Transverse colon (tissue), 4 donors: ENCODE results near the gene PPID. TPM values are rescaled to one million over a fixed set of nuclear protein-coding genes. Genes with fewer than 3 reads are reported as not detected.

Experiments
- DNase-seq: peaks from one replicate; pipeline ENCODE4 v3.0.0-alpha.2; 2019
- H3K27ac ChIP-seq, 4 donors: fragments of 200-600 bp; sonication (generic); 2 replicates each; pipeline ENCODE4 v1.5.1; 2016 to 2018; ENCODE audit warnings: inconsistent platforms in 4 of 4
- H3K27me3 ChIP-seq: fragments of 200-600 bp; sonication (generic); 2 replicates; pipeline ENCODE4 v1.5.1; 2017; ENCODE audit warnings: inconsistent platforms
- H3K36me3 ChIP-seq, 4 donors: fragments of 200-600 bp; sonication (generic); 2 replicates each; pipeline ENCODE4 v1.5.1; 2017 to 2019; ENCODE audit warnings: inconsistent platforms in 4 of 4
- H3K4me1 ChIP-seq, 4 donors: fragments of 200-600 bp; sonication (generic); 2 replicates each; pipeline ENCODE4 v1.5.1; 2017 to 2020; ENCODE audit warnings: inconsistent platforms in 4 of 4
- H3K4me3 ChIP-seq, 4 donors: fragments of 200-600 bp; sonication (generic); 1 replicate in 1 of 4; 2 replicates in 3 of 4; pipeline versions ENCODE4 v1.5.1 to v1.6.1; 2017 to 2019; ENCODE audit warnings: inconsistent platforms in 4 of 4
- H3K9me3 ChIP-seq, 2 donors: fragments of 200-600 bp; sonication (generic); 2 replicates each; pipeline ENCODE4 v1.5.1; 2017 to 2019; ENCODE audit warnings: inconsistent platforms in 2 of 2
- EP300 ChIP-seq: sonication (generic); formaldehyde crosslinking; IDR thresholded peaks from one replicate; pipeline ENCODE4 v1.6.1; 2017; ENCODE audit warnings: antibody characterized with exemption, low read depth
- POLR2A ChIP-seq: fragments of 450-650 bp; IDR thresholded peaks from one replicate; pipeline ENCODE4 v1.6.1; 2016; ENCODE audit warnings: antibody characterized with exemption, mild to moderate bottlenecking, moderate library complexity
- POLR2AphosphoS5 ChIP-seq, 3 donors: sonication (generic); formaldehyde crosslinking; IDR thresholded peaks; one replicate each; pipeline ENCODE4 v1.6.1; 2016; ENCODE audit warnings: antibody characterized with exemption in 3 of 3
- WGBS, 2 donors: methylation state at CpG; one replicate each; pipeline ENCODE4 v1.1.5; 2018; ENCODE audit warnings: low coverage in 1 of 2; 5-methylcytosine and 5-hydroxymethylcytosine counted together
- in situ Hi-C, 4 donors: fragments of 200-750 bp; cut with MboI; loops; one replicate each; pipeline versions ENCODE4 v1.15.0 to v1.15.1; 2017; ENCODE audit warnings: low sequenced_read_pairs in 3 of 4, low pct_ligation_motif_present in 1 of 4, low pct_unique_long_range_greater_than_20kb in 1 of 4
- intact Hi-C: fragments of 100-400 bp; cut with DNase I; formaldehyde crosslinking; loops from one replicate; pipeline ENCODE4 v1.15.1; 2023; ENCODE audit warnings: low total_unique reads
- total RNA-seq, 4 donors: library from RNA; depleted of rRNA; stranded (reverse); fragments of >200 nt; gene quantifications; one replicate each; pipeline ENCODE4 v1.1.0, GENCODE V29; 2016
- TF ChIP-seq, protein P1 (sequence below), 5 experiments: fragments of 200-600 bp in 3 of 5; fragments of 450-650 bp in 2 of 5; sonication (generic) in 3 of 5; IDR thresholded peaks; 1 replicate in 2 of 5; 2 replicates in 3 of 5; pipeline ENCODE4 v1.5.1; 2016 to 2017; ENCODE audit warnings: antibody characterized with exemption in 5 of 5, inconsistent platforms in 3 of 5, mild to moderate bottlenecking in 2 of 5, moderate library complexity in 1 of 5

The PPID gene
- total RNA-seq, 4 donors from 2014 or later: 7.9 to 21.8 (median 12.8) TPM

DNA sequence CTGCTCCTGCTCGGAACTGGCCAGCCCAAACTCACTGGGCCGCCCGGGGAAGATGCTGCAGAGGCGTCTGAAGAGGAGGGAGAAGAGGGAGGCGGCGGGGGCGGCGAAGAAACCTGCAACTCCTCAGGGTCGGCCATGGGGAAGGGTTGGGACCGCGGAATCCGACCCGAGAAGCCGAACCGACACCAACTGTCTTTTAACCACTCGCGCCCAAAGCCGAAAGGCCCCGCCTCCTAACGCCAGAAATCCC lies 51.6 kb downstream of the PPID start, which contains the start of gene C4orf46:
C4orf46 (minus strand) TSS at position 223 of the 250 bp plus-strand sequence; CDS start at position 137, 86 bp downstream.
- Histone ChIP-seq H3K27me3 (no peaks in the 10 kb centered on the region), H3K9me3 (no peaks in the 10 kb centered on the region), H3K36me3 (no peaks in the 10 kb centered on the region), H3K4me3 (peak within 1 kb of the TSS; percentile 69 to 82 (median 82)), H3K4me1 (peaks cover 3 to 24% (median 17%) of the 10 kb centered on the region in 4 donors), H3K27ac (peak within 1 kb of the TSS; percentile 97)
- intact Hi-C loops: no loop called here
- in situ Hi-C loops: no loop called here
- no peak for DNase-seq
- TF ChIP-seq POLR2AphosphoS5 (IDR thresholded peaks at IDR 0.05) (no peak), EP300 (no peak), POLR2A (no peak)
- TF ChIP-seq, protein P1, sequence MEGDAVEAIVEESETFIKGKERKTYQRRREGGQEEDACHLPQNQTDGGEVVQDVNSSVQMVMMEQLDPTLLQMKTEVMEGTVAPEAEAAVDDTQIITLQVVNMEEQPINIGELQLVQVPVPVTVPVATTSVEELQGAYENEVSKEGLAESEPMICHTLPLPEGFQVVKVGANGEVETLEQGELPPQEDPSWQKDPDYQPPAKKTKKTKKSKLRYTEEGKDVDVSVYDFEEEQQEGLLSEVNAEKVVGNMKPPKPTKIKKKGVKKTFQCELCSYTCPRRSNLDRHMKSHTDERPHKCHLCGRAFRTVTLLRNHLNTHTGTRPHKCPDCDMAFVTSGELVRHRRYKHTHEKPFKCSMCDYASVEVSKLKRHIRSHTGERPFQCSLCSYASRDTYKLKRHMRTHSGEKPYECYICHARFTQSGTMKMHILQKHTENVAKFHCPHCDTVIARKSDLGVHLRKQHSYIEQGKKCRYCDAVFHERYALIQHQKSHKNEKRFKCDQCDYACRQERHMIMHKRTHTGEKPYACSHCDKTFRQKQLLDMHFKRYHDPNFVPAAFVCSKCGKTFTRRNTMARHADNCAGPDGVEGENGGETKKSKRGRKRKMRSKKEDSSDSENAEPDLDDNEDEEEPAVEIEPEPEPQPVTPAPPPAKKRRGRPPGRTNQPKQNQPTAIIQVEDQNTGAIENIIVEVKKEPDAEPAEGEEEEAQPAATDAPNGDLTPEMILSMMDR (IDR thresholded peaks at IDR 0.05): no peak
- WGBS, 2 donors: 0% methylated on average over 20 of the region's 20 CpGs; no CpG with 5 or more reads in 1 of the 2 donors

DNA sequence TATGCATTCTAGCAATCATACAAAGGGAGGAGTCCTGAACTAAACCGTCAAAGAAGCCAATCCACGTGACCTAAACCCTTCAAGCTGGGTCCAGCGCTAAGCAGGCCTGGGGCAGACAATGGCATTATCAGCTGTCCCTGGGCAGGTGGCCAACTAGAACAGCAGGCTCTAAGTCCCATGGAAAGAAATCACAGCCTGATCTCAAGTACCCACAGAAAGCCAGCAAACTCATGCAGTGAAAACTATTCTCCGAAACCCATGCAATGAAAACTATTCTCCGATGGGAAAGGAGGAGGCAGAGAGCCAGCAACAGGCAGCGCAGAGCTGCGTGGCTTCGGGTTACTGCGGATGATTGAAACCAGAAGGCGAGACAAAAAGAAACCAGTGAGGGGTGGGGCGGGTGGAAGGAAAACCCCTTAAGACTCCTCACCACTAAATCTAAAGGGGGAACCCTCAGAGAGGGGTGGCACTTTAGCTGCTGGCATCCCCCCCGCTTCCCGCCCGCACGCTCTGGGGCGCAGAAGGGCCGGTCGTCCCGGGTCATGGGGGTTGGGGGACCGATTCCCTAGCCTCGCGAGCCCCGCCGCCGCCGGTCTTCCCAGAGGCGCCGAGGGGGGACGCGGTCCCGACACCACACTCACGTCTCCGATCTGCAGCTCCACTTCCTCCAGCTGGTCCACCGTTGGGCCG lies 52.1 kb downstream of the PPID start:
- no peaks in the 10 kb centered on the region for H3K27me3 ChIP-seq
- H3K4me1 ChIP-seq: peaks cover 3 to 24% (median 17%) of the 10 kb centered on the region in 4 donors
- in situ Hi-C loops (no loop called here), intact Hi-C loops (no loop called here)
- no peaks in the 10 kb centered on the region for H3K36me3 ChIP-seq
- peak overlapping the region; percentile 97 for H3K27ac ChIP-seq
- peak; percentile 68 for DNase-seq
- 0 to 1% methylated on average over 7 to 35 of the region's 35 CpGs for WGBS, 2 donors
- peak overlapping the region; percentile 69 to 82 (median 81) for H3K4me3 ChIP-seq
- TF ChIP-seq, protein P1 (IDR thresholded peaks at IDR 0.05): no peak
- TF ChIP-seq POLR2AphosphoS5 (IDR thresholded peaks at IDR 0.05): peak in 2 of 3 donors; percentile 37 to 38
- no peaks in the 10 kb centered on the region for H3K9me3 ChIP-seq

DNA sequence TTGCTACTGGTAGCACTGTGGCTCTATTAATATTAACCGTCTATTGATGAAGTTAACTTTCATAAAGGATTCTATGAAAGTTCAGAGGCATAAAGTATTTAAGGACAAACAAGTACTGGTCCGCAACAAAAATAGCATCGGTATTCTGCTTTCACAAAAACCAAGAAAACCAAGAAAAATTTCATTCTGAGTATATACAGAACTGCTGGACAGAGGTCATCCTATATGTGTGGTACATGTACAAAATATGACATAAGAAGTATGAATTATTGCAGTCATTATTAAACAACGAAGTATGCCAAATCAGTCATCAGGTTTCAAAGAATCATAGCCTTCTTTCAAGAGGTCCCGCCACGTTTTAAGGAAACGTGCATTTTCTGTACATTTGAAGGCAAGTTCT lies 53.9 kb downstream of the PPID start:
- no peaks in the 10 kb centered on the region for H3K36me3 ChIP-seq
- H3K4me1 ChIP-seq: peaks cover 3 to 24% (median 17%) of the 10 kb centered on the region in 4 donors
- H3K4me3 ChIP-seq: no peak overlapping the region
- no peak overlapping the region for H3K27ac ChIP-seq
- 75 to 81% methylated on average over 6 to 7 of the region's 7 CpGs for WGBS, 2 donors
- in situ Hi-C loops (no loop called here), intact Hi-C loops (no loop called here)
- no peaks in the 10 kb centered on the region for H3K9me3 ChIP-seq
- no peaks in the 10 kb centered on the region for H3K27me3 ChIP-seq
- TF ChIP-seq POLR2AphosphoS5 (IDR thresholded peaks at IDR 0.05) (no peak), POLR2A (no peak), EP300 (no peak)
- TF ChIP-seq, protein P1 (IDR thresholded peaks at IDR 0.05): no peak
- no peak for DNase-seq

DNA sequence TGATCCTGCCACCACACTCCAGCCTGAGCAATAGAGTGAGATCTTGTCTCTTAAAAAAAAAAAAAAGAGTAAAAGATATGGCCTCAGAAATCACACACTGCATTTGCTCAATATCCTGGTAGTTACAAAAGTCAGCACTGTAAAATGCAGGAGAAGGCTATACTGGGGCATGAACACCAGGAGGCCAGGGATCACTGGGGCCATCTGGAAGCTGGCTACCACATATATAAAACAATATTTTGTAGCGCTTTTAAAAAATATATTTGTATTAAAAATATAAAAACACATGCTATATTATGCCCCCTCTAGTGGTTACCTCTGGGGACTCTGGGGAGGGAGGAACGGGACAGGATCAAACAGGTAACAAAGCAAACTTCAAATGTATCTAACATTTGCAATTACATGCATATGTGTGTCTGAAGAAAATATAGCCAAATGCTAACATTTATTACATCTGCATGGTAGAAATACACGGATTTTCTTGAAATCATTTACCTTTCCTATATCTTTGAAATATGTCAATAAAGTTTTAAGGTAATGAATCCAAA lies 55.5 kb downstream of the PPID start:
- intact Hi-C loops: no loop called here
- Histone ChIP-seq H3K36me3 (no peaks in the 10 kb centered on the region), H3K4me1 (peaks cover 3 to 11% (median 10%) of the 10 kb centered on the region in 4 donors), H3K9me3 (no peaks in the 10 kb centered on the region), H3K27me3 (no peaks in the 10 kb centered on the region), H3K27ac (no peak overlapping the region), H3K4me3 (no peak overlapping the region)
- WGBS, 2 donors: 73 to 87% methylated on average over 3 of the region's 3 CpGs
- in situ Hi-C loops: no loop called here
- TF ChIP-seq, protein P1 (IDR thresholded peaks at IDR 0.05): peak; percentile 38 to 54 (median 52)
- no peak for TF ChIP-seq POLR2AphosphoS5 (IDR thresholded peaks at IDR 0.05)
- peak; percentile 29 for DNase-seq
